Osteoblast (primary cell): Measurements from ENCODE around the gene ADARB2. TPM values are rescaled to one million over a fixed set of nuclear protein-coding genes. Genes with fewer than 3 reads are reported as not detected.

Experiments used
- DNase-seq: peaks from one replicate; pipeline ENCODE4 v3.0.0; 2011; ENCODE audit warnings: low spot score, mixed read lengths; ENCODE audit not compliant: insufficient read length; ENCODE audit errors: missing footprints
- H2AFZ ChIP-seq: 2 replicates; pipeline ENCODE4 v1.6.0; 2011; ENCODE audit warnings: mild to moderate bottlenecking, low read length
- H3K27ac ChIP-seq: 2 replicates; pipeline ENCODE4 v1.5.1; 2011; ENCODE audit warnings: mild to moderate bottlenecking, low read depth, low read length, moderate library complexity
- H3K27me3 ChIP-seq: 2 replicates; pipeline ENCODE4 v1.6.0; 2012; ENCODE audit warnings: mild to moderate bottlenecking, control low read depth, inconsistent platforms, low read length, moderate library complexity; ENCODE audit not compliant: insufficient read depth
- H3K36me3 ChIP-seq: 2 replicates; pipeline ENCODE4 v1.5.1; 2011; ENCODE audit warnings: mild to moderate bottlenecking, low read length, control low read depth, moderate library complexity; ENCODE audit not compliant: insufficient read depth
- H3K4me1 ChIP-seq: 2 replicates; pipeline ENCODE4 v1.5.1; 2011; ENCODE audit warnings: mild to moderate bottlenecking, low read length, control low read depth, moderate library complexity; ENCODE audit not compliant: insufficient read depth
- H3K4me2 ChIP-seq: 2 replicates; pipeline ENCODE4 v1.6.0; 2011; ENCODE audit warnings: mild to moderate bottlenecking, low read length; ENCODE audit not compliant: insufficient read depth
- H3K4me3 ChIP-seq: fragments of 200-600 bp; sonication (generic); 3 replicates; pipeline ENCODE4 v1.5.1; 2012; ENCODE audit warnings: mild to moderate bottlenecking, low read length, inconsistent platforms; ENCODE audit not compliant: insufficient read depth
- H3K79me2 ChIP-seq: 2 replicates; pipeline ENCODE4 v1.6.0; 2012; ENCODE audit warnings: mild to moderate bottlenecking, low read length, control low read depth, inconsistent platforms; ENCODE audit not compliant: insufficient read depth
- H3K9me3 ChIP-seq: 2 replicates; pipeline ENCODE4 v1.5.1; 2011; ENCODE audit warnings: low read depth, low read length, control low read depth
- H4K20me1 ChIP-seq: 2 replicates; pipeline ENCODE4 v1.6.0; 2012; ENCODE audit warnings: mild to moderate bottlenecking, low read length, control low read depth; ENCODE audit not compliant: insufficient read depth
- total RNA-seq: library from RNA; depleted of rRNA; stranded (reverse); fragments of >200 nt; gene quantifications from 2 replicates; pipeline ENCODE4 v1.2.3, GENCODE V29; 2012
- TF ChIP-seq, protein P1 (sequence below): IDR thresholded peaks from 2 replicates; pipeline ENCODE4 v1.5.1; 2011; ENCODE audit warnings: mild to moderate bottlenecking, low read depth, low read length, moderate library complexity; ENCODE audit errors: extremely low read depth

The ADARB2 gene
- total RNA-seq, 1 donor = not detected

DNA sequence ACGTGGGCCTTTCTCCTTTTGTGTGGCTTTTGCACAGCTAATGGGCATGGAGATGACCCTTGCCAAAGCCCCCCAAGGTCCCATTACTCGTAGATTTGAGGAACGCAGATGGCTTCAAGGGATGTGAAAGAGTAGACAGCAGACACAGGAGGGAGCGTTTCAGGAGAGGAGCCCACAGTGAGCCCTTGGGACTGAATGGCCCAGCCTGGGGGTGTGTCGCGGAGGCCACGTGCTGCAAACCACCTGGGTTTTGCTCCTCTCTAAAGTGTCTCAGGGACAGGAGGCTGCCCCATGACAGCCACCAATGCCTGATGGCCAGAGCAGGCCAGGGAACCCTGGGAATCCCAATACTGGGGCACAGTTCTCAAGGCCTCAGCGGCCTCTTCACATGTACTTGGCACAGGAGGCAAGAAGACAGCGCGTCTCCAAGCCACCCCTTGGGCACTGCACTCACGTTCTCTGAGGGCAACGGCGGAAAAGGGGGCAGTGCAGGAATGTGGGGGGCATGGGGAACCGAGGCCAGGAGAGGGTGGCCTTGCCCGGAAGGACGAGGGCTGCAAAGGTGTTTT lies 495.9 kb downstream of the ADARB2 start:
- H3K9me3 ChIP-seq = no peaks in the 10 kb centered on the region
- H3K4me1 ChIP-seq = no peaks in the 10 kb centered on the region
- no peak for DNase-seq
- H3K27ac ChIP-seq = no peak overlapping the region
- H3K79me2 ChIP-seq = no peaks in the 10 kb centered on the region
- TF ChIP-seq, protein P1, sequence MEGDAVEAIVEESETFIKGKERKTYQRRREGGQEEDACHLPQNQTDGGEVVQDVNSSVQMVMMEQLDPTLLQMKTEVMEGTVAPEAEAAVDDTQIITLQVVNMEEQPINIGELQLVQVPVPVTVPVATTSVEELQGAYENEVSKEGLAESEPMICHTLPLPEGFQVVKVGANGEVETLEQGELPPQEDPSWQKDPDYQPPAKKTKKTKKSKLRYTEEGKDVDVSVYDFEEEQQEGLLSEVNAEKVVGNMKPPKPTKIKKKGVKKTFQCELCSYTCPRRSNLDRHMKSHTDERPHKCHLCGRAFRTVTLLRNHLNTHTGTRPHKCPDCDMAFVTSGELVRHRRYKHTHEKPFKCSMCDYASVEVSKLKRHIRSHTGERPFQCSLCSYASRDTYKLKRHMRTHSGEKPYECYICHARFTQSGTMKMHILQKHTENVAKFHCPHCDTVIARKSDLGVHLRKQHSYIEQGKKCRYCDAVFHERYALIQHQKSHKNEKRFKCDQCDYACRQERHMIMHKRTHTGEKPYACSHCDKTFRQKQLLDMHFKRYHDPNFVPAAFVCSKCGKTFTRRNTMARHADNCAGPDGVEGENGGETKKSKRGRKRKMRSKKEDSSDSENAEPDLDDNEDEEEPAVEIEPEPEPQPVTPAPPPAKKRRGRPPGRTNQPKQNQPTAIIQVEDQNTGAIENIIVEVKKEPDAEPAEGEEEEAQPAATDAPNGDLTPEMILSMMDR = no peak
- H3K4me2 ChIP-seq = no peak overlapping the region
- no peak overlapping the region for H2AFZ ChIP-seq
- no peaks in the 10 kb centered on the region for H3K36me3 ChIP-seq
- no peaks in the 10 kb centered on the region for H3K27me3 ChIP-seq
- no peak overlapping the region for H3K4me3 ChIP-seq
- no peaks in the 10 kb centered on the region for H4K20me1 ChIP-seq

DNA sequence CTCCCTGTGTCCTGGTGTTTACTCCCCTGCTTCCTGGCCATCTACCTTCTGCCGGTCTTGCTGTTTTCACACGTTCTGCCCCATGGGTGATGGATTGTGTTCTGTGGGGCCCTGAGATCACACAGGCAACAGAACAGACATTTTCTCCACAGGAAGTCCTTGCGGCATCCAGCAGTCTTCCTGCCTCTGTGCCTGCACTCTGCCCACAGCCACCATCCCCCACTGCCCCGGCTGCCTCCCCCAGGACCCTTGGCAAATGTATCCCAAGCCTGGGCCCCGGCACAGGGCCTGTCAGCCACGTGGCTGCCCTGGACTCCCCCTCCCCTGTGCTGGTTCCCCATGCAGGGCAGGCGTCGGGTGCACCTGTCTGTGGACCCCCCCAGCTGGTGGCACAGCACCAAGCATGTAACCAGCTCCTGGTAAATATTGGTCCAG lies 497.0 kb downstream of the ADARB2 start:
- no peak overlapping the region for H2AFZ ChIP-seq
- H3K27me3 ChIP-seq = no peaks in the 10 kb centered on the region
- TF ChIP-seq, protein P1 = no peak
- no peak for DNase-seq
- no peak overlapping the region for H3K27ac ChIP-seq
- no peaks in the 10 kb centered on the region for H3K4me1 ChIP-seq
- no peaks in the 10 kb centered on the region for H4K20me1 ChIP-seq
- no peaks in the 10 kb centered on the region for H3K9me3 ChIP-seq
- H3K36me3 ChIP-seq = no peaks in the 10 kb centered on the region
- H3K4me2 ChIP-seq = no peak overlapping the region
- H3K4me3 ChIP-seq = no peak overlapping the region
- H3K79me2 ChIP-seq = no peaks in the 10 kb centered on the region

DNA sequence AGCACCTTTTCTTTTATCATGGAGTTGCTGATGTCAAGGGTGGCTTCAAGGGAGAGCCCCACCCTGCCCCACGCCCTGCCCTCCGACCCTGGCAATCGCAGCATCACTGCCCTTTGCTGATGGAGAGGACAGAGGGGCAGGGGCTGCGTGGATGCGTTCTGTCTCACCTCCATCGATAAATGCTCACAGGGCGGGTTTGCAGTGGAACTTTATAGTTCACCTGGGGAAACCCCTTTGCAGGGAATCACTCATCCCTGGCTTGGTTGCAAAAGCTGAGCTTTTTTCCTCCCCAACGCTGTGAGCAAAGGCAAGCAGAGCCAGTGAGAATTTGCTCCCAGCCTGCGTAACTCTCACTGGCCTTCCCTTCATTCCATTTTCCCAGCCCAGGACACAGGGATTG lies 504.3 kb downstream of the ADARB2 start:
- peaks cover 3% of the 10 kb centered on the region for H3K9me3 ChIP-seq
- no peak overlapping the region for H3K4me3 ChIP-seq
- TF ChIP-seq, protein P1 = no peak
- H3K36me3 ChIP-seq = no peaks in the 10 kb centered on the region
- no peaks in the 10 kb centered on the region for H3K79me2 ChIP-seq
- no peaks in the 10 kb centered on the region for H3K27me3 ChIP-seq
- H2AFZ ChIP-seq = no peak overlapping the region
- H3K4me1 ChIP-seq = no peaks in the 10 kb centered on the region
- H3K27ac ChIP-seq = no peak overlapping the region
- no peak overlapping the region for H3K4me2 ChIP-seq
- no peaks in the 10 kb centered on the region for H4K20me1 ChIP-seq
- DNase-seq = no peak

DNA sequence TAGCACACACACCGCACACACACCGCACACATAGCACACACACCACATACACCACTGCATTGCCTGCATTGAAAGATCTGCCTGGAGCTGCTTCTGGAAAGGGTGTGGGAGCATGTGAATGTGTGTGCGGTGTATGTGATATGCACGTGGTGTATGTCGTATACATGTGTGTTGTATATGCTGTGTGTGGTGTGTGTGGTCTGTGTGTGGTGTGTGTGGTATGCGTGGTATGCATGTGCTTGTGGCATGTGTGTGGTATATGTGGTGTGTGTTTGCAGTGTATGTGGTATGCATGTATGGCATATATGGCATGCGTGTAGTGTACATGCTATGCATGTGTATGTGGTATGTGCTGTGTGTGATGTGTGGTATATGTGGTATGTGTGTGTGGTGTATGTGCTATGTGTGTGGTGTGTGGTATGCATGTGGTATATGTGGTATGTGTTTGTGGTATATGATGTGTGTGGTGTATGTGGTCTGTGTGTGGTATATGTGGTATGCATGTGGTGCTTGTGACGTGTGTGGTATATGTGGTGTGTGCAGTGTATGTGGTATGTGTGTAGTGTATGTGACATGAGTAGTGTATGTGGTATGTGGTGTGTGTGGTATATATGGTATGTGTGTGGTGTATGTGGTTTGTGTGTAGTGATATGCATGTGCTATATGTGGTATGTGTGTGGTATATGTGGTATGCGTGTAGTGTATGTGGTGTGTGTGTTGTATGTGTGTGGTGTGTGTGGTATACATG lies 505.0 kb downstream of the ADARB2 start:
- TF ChIP-seq, protein P1 = no peak
- H3K27ac ChIP-seq = no peak overlapping the region
- no peaks in the 10 kb centered on the region for H3K36me3 ChIP-seq
- H3K27me3 ChIP-seq = no peaks in the 10 kb centered on the region
- no peaks in the 10 kb centered on the region for H3K4me1 ChIP-seq
- H3K9me3 ChIP-seq = peaks cover 3% of the 10 kb centered on the region
- no peaks in the 10 kb centered on the region for H3K79me2 ChIP-seq
- H3K4me3 ChIP-seq = no peak overlapping the region
- no peaks in the 10 kb centered on the region for H4K20me1 ChIP-seq
- H3K4me2 ChIP-seq = no peak overlapping the region
- no peak for DNase-seq
- no peak overlapping the region for H2AFZ ChIP-seq
